ENCODE data around the gene UGT1A1.

Gene UGT1A1

DNA sequence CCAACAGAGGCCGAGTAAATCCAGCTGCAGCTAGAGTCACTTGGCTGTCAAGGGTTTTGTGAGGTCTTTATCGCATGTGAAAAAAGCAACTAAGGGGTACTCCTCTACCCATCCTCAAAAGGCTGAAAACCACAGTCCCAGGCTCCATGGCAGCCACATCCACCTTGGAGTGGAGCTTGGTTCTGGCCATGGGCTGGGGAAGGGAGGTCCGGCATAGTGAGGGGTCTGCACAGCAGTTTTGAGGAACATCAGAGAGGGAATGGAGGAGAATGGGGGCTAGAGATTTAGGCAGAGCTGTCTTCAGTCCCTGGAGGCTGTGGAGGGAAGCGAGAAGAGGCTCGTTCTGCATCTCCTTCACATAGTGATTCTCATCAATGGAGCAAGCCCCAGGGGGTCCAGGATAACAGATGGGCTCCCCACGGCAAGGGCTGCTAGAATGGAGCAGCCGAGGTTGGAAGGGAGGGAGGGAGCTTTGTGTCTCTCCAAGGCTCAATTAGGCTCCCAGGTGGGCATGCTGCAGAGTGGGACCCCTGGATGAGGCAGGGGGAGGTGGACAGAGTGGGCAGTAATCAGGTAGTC is 39.1 kb downstream of the UGT1A1 start:
- no peak for DNase-seq

DNA sequence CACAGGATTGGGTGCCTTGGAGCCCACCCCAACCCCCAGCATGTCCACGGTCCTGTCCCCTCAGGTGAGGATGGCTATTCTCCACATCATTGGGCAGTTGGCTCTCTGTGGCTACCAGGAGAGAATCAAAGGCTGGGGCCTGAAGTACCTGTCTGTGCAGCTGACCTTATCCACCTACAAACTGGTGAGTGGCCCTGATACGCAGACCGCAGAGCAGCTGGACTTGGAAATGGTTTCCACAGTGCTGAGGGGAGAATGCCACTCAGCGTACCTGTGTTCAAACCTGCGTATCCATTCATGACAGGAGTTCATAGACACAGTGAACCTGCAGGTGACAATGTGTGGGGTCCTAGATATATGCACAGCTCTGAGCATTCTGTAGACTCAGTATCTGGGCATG is 39.6 kb downstream of the UGT1A1 start:
- no peak for DNase-seq

DNA sequence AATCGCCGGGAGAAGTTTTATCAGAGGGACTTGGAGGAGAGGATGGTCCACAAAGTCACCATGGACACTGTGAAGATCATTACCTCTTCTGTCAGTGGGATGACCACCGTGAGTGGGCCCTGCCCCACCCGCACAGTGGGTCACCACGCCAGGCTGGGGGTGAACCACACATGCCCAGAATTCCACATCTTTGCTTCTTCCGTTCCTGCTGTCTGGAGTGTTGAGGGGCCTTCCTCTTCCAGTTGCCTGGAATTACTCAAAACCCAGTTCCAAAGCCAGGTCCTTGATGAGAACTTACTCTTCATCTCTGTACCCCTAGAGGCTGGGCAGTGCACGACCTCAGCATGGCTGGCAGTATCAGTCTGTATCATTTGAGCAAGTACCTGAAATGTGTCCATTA is 40.1 kb downstream of the UGT1A1 start:
- DNase-seq = no peak

DNA sequence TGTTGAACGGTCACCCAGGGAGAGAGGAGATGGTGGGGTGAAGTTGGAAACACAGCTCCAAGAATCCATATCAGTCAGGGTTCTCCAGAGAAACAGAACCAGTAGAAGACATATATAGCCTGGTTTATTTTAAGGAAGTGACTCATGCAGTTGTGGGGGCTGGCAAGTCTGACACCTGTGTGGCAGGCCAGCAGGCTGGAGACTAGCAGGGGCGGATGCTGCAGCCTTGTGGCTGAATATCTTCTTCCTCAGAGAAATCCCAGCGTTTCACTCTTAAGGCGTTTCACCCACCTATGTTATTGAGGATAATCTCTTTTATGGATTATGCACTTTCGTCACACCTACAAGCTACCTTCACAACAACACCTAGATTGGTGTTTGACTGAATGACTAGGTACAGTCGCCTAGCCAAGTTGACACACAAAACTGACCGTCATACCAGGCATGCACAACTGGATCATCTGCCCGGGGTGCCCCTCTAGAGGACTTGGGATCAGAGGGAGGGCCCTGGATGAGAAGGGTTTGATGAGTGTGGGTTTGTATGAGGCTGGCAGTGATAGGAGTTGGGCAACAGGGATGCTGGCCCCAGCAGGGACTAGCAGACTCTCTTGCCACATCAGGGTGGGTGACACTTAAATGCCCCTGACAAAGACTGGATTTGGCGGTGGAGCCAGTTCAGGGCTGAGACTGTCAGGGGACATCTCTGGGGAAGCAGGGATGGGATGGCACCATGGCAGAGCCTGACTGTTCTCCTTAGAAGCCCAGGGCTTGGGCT is 41.5 kb downstream of the UGT1A1 start:
- no peak for DNase-seq

DNA sequence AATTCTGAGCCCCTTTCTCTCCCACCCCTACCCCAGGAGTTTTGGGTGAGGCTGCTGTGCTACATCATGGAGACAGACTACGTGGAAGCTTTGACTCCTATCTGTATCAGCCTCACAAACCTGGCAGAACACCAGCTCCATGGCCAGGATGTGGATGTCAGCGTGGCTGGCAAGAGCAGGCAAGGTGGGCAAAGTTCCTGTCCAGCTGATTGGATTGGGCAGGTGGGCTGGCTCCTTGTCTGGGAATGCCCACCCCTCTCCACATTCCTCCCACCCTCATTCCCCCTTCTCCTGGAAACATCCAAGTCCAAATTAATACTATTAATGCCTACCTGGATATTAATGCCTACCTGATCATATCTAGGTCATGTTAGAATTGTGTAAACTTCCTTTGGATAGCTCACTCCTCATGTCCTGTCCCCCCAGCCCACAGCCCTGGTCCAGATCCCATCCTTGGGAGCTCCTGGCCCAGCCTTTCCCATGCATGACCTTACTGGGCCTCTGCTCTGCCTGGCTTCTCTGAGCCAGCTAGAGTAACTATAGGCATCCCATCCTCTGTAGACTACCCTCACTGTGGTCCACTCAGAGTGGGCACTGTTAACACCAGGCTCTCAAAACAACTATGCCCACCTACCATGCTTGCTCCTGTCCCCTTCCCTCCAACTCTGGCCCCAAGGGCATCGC is 42.2 kb downstream of the UGT1A1 start:
- DNase-seq = no peak

DNA sequence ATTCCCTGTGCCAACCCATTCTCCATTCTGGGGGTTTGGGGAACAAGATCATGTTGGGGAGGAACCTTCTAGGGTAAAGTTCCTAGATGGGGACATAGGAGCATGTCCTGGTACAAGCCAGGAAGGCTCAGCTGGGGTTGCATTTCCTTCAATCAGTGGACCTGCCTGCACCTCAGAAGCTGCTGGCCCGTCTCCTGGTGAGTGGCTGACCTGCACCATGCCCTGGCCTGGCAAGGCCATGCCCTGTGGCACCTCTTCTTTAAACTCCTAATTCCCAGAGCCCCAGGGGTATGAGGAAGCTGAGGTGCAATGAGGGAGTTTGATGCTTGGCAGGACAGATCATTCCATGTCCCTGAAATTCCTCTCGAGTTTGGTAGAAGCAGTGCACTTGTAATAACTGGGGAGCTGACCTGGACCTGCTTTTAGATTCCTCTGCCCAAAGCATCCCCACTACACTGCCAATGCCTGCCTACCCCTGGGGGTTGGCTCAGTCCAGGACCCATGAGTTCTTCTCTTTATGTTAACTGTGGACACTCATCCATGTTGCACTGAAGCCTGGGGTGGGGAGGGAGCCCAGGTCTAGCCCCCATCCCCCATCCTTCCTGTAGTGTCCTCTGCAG is 43.3 kb downstream of the UGT1A1 start:
- DNase-seq = no peak

DNA sequence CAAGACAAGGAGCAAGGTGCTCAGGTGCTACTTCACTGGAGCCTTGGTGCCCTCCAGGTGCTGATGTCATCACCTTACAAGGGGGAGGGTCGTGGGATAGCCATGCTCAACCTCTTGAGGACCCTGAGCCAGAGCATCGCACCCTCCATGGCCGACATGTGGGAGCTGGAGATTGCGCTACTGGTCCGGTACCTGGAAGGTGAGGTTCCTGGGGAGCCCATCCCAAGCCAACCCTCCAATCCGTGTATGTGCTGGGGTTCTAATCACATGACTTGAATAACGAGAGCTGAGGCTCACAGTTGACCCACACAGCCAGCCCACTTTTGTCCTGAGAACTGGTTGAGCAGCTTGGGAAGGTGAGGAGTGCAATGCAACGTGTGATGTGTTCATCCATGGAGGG is 43.9 kb downstream of the UGT1A1 start:
- no peak for DNase-seq

DNA sequence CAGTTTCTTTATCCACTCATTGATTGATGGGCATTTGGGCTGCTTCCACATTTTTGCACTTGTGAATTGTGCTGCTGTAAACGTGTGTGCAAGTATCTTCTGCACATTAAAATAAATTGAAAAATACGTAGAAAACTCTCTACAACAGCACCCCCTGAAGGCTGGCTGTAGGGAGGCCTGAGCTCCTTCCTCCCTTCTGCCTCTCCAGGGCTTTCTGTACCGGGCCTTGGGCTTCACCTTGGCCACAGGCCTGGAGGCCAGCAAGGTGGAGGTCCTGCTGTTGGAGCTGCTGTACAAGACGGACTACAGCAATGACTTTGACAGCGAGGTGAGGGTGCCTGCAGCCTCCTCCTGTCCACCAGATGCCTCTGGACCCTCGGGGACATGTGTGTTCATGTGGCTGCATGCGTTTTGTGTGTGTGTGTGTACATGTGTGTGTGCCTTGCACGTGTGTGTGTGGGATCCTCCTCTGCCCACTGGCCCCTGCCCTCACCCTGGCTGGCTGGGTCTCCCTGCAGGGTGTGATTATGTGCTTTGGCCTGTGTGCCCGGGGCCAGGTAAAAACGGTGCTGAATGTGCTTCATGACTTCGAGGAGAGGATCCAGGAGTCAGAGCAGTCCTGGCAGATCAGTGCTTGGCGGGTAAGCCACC is 47.3 kb downstream of the UGT1A1 start:
- no peak for DNase-seq

DNA sequence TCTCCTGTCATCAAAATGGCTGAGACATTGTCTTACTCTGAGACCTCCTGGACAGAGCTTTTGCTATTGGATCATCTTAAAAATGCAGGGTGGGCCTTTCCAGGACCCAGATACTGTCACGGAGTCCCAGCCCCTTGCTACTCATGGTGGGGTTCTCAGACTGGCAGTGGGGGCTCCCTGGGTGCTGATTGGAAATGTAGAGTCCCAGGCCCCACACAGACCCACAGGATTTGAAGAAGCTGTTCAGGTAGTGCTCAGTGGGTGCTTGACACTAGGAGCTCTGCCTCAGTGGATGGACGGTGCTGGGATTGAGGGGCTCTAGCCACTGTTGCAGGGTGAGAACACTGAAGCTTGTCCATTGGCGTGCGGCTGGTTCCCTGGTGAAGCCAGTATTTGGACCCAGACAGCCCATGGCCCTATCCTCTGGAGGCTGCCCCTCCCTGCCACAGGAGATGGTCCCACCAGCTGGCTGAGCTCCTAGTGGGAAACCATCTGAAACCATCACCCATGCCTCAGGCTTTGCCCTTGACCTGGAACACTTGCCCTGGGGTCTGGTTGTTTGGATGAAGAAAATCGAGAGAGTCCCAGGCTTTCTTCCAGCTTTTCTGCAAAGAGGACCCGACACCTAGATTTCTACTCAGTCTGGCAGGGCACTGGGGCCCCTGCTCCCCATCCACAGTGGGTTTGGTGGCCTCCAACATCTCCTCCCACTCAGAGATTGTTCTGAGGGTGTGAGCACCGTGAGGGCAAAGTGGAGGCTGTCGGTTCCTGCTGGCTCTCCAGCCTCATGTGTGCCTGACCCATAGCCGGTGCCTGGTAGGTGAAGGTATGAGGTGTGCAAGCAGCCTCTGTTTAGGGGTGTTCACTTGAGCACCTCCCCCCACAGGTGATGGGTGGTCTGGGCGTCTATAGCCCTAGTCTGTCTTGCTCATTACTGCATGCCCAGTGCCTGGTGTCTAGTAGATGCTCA is 48.2 kb downstream of the UGT1A1 start:
- DNase-seq = no peak

DNA sequence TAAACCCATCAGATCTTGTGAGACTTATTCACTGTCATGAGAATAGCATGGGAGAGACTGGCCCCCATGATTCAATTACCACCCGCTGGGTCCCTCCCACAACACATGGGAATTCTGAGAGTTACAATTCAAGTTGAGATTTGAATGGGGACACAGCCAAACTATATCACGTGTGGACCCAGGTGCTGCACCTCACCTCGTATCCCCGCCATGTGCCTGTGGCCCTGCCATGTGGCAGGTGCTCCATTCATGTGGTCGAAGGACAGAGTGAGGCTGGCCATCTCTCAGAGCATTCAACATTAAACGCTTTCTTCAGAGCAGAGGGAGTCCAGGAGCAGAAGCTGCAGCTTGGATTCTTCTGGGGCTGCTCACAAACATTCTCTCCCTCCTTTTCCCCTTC is 50.3 kb downstream of the UGT1A1 start:
- no peak for DNase-seq

DNA sequence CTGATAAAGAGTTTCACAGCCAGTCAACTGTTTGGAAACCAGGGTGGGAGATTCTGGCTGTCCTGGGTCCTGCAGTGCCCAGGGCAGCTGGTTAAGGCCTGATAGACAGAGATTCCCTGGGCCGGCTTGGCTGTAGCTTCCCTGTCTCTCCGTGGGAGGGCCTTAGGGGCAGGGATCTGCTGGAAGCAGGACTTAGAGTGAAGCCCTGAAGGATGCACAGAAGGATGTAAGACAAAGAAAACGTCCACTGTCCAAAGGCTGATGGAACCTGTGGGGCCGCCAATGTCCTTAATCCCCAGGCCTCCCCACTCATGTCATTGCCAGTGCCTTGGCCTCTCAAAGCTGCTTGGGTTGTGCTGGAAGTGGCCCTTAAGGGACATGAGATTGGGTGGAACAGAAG is 51.0 kb downstream of the UGT1A1 start:
- no peak for DNase-seq

DNA sequence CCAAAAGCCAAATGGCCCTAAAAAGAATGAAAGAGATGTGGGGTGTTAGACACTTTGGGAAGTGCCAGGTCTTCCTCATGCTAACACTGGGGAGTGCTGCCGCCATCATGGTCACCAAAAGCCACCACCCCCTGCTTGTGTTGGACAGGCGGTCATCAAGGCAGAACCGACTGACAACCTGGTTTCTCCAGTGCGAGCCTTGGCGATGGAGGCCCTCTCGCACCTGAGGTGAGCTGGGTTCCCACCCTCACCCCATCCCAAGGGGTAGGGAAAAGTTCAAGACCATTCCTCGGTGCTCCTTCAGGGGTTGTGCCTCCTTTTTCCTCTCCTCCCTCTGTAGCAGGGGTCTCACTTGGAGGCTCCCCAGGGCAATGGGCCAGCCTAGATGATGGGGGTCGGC is 51.7 kb downstream of the UGT1A1 start:
- DNase-seq = no peak

DNA sequence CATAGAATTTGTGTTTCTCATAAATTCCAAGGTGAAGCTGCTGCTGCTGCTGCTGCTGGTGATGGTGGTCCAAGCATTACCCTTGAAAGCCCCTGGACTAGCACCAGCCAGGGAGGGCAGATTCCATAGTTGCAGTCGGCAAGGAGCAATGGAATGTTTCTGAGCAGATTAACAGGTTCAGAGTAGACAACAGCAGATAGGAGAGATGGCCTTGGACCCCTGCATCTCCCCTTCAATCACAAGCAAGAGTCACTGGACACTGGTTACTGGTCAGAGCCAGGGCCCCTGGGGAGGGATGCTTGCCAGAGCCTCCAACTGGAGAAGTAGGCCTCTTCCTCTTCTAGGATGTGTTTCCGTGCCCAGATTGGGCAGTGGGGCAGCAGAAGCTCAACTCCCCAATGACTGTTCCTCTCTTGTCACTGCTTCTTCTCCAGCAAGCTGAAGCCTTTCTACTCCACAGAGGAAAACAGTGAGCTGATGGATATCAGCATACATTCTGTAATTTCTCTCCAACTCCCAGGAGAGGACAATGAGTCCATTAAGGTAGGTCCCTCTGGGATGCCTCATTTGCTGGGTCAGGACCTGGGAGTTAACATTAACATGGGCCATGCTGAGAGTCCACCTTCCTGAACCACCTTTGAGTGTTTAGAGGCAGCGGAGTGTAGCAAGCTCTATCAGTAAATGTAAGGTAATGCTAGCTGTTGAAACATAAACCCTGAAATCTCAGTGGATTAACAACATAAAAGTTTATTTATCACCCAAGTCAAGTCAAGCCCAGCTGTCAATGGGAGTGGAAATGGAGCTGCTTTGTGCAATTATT is 53.4 kb downstream of the UGT1A1 start:
- no peak for DNase-seq

DNA sequence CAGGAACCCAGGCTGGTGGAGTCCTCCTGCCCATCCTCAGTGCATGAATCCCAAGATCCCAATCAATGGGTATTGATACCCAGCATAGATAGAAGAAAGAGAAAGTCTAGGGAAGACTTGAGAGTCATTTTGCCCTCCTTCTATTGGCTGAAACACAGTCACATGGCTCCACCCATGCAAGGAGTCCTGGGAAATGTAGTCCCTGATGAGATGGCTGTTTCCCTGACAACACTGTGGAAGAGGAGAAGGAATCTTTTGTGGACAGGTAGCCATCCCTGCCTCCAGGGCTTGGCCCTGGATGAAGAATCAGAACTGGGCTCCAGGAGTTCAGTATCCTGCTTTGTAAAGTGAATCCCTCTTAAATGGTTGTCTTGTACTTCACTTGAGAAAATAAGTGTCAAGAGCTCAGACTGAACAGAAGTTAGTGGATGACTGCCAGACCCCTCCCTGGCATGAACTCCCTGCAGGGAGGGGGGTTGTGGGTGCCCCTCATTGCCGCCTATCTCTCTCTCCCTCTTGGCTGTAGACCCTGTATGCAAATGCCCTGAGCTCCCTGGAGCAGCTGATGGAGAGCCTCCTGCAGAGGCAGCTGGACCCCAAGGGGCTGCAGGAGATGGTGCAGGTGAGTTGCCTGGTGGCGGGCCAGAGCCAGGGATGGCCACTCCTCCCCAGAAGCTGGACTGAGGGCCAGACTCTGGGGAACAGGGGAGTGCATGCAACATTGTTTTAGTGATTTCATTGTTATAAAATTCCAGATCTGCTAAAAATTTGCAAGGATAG is 54.2 kb downstream of the UGT1A1 start:
- no peak for DNase-seq

DNA sequence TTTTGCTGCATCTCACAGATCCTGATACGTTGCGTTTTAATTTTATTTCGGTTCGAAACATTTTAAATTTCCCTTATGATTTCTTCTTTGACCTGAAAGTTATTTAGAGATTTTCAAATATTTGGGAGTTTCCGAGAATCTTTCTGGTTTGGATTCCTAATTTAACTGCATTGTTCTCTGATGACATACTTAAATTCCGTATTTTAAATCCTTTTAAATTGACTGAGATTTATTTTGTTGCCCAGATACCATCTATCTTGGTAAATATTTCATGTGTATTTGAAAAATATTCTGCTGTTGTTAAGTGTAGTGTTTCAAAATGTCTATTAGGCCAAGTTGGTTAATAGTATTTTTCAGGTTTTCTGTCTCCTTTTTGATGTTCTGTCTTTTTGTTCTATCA is 55.8 kb downstream of the UGT1A1 start:
- DNase-seq = no peak

DNA sequence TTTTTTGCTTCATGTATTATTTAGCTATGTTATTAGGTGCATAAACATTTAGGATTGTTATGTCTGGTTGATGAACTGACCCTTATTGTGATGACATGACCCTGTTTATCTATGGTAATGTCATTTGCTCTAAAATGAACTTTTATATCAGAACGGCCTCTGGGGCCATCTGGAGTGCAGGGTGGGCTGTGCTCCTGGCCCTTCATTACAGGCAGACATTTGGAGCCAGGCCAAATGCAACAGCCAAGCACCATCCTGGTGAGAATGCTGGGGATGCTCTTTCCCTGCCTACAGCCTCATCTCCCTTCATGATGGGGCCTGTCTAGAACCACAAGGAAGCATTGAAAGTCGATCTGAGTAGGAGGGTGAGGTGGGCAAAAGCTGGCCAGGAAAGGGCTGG is 56.3 kb downstream of the UGT1A1 start:
- no peak for DNase-seq

DNA sequence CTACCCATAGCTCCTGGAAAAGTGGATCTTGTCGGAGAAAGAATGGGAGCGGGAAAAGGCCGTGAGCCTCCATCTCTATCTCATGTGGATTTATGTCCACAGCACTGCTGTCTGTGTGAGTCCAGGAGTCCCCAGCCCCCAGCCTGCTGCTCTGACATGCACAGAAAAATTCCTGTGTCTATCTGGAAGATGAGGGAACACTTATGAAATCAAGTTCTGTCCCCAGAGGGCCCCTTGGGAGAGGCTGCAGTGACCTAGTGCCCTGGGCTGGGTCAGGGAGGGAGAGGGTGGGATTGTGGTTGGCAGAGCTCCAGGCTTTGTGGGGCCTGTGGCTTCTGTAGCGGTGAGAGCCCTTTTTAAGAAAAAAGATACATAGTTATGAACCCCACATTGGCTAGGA is 56.7 kb downstream of the UGT1A1 start:
- DNase-seq = no peak

DNA sequence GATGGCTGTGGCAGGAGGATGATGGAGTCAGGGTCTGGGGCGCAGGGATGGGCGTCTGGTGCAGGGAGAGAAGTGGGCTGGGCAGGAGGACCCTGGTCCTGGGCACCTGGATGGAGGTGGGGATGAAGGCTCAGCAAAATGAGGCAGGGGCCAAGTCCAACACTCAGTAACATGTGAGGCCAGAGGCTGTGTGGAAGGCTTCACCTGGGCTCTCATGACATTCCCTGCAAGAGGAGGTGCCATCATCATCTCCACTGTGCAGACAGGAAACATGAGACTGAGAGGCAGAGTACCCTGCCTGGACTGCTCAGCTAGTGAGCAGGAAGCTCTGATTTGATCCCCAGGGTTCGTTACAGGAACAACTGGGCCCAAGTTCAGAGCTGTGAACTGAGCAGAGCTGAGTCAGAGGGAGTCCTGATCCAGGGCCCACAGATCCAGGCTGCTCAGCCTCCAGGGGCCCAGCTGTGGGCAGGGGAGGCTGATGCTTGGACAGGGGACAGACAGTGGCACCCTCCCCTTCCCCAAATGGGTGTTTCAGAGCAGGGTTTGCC is 57.4 kb downstream of the UGT1A1 start:
- DNase-seq = no peak

DNA sequence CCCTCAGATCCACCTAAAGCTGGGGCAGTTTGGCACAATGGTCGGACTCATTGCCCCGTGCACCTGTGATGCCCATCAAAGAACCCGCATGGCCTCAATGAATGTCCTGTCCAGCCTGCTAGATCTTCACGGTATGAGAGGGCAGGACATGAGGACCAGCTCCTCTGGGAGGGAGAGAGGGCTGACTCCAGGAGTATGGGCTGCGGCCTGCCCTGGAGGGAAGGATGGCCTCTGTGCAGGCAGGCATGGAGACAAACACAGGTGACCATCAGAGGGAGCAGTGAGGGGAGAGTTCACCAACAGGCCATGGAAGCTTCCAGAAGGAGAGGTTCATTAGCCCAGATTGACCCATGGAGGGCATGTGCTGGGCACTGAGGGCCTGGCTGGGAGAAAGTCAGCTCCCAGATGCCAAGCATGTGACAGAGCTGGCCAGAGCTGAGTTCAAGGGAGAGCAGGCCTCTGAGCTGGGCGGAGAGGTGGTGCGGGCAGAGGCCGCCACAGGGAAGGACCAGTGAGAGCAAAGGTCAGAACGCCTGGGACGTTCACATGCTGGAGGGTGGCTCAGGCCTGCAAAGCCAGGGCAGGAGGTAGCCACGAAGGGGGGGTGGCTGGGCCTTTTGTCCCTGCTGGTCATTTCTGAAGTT is 58.0 kb downstream of the UGT1A1 start:
- no peak for DNase-seq
